ENCODE measurements around the gene SLC2A6. TPM values are rescaled to one million over a fixed set of nuclear protein-coding genes. Genes with fewer than 3 reads are reported as not detected.
"Not testable (repeated sequence)": the region's sequence is repeated elsewhere in the genome, so short reads cannot be mapped to it uniquely, and the experiment has no call there.

The SLC2A6 gene
- total and polyA plus RNA-seq, 2 experiments from 2014 or later, result 7.3 to 10.6 TPM

- Histone ChIP-seq H3K4me3 (no peak overlapping the region), H3K4me2 (no peak overlapping the region), H3K36me3 (replicated peaks; ENCODE audit: insufficient read depth, low read depth) (no peaks in the 10 kb centered on the region), H3K4me1 (ENCODE audit: insufficient read depth) (no peaks in the 10 kb centered on the region), H2AFZ (no peak overlapping the region), H3K79me2 (no peaks in the 10 kb centered on the region), H3K27me3 (no peaks in the 10 kb centered on the region), H4K20me1 (ENCODE audit: insufficient read depth, poor library complexity, severe bottlenecking) (no peaks in the 10 kb centered on the region), H3K9me2 (replicated peaks; ENCODE audit: insufficient read depth) (no peaks in the 10 kb centered on the region), H3K27ac (no peak overlapping the region), H3K9me3 (ENCODE audit: low read depth) (no peaks in the 10 kb centered on the region)
- TF ChIP-seq EZH2phosphoT487 (IDR thresholded peaks at IDR 0.05; ENCODE audit: low read depth, severe bottlenecking, unreplicated experiment) (no peak), CTCF (IDR thresholded peaks at IDR 0.05; ENCODE audit: poor library complexity) (no peak), EZH2 (IDR thresholded peaks at IDR 0.05; ENCODE audit: borderline replicate concordance) (no peak)
- no peak for DNase-seq (ENCODE audit: low spot score)
- 93% methylated on average over 18 of the region's 19 CpGs for WGBS (ENCODE audit: low lambda C conversion rate, missing lambda C conversion rate)
Observed at GRCh38 chr9:133454325-133454724, 24.6 kb downstream of the SLC2A6 start.

GRCh38 chr9:133453651-133454050, 25.2 kb downstream of the SLC2A6 start:
- Histone ChIP-seq H3K79me2 (no peaks in the 10 kb centered on the region), H3K4me1 (ENCODE audit: insufficient read depth) (no peaks in the 10 kb centered on the region), H4K20me1 (ENCODE audit: insufficient read depth, poor library complexity, severe bottlenecking) (no peaks in the 10 kb centered on the region), H3K9me3 (ENCODE audit: low read depth) (no peaks in the 10 kb centered on the region), H3K36me3 (replicated peaks; ENCODE audit: insufficient read depth, low read depth) (no peaks in the 10 kb centered on the region), H3K4me3 (no peak overlapping the region), H3K27ac (no peak overlapping the region), H3K4me2 (no peak overlapping the region), H3K9me2 (replicated peaks; ENCODE audit: insufficient read depth) (no peaks in the 10 kb centered on the region), H2AFZ (no peak overlapping the region), H3K27me3 (no peaks in the 10 kb centered on the region)
- WGBS (ENCODE audit: low lambda C conversion rate, missing lambda C conversion rate), result 80% methylated on average over 11 of the region's 11 CpGs
- no peak for DNase-seq (ENCODE audit: low spot score)
- TF ChIP-seq EZH2phosphoT487 (IDR thresholded peaks at IDR 0.05; ENCODE audit: low read depth, severe bottlenecking, unreplicated experiment) (no peak), EZH2 (IDR thresholded peaks at IDR 0.05; ENCODE audit: borderline replicate concordance) (no peak), CTCF (IDR thresholded peaks at IDR 0.05; ENCODE audit: poor library complexity) (no peak)

GRCh38 chr9:133452562-133452961, 26.3 kb downstream of the SLC2A6 start:
- DNase-seq (ENCODE audit: low spot score), result no peak
- no peak overlapping the region for H3K4me3 ChIP-seq
- no peaks in the 10 kb centered on the region for H3K36me3 ChIP-seq (replicated peaks; ENCODE audit: insufficient read depth, low read depth)
- H3K4me1 ChIP-seq (ENCODE audit: insufficient read depth), result no peaks in the 10 kb centered on the region
- H3K27ac ChIP-seq, result no peak overlapping the region
- H3K9me2 ChIP-seq (replicated peaks; ENCODE audit: insufficient read depth), result no peaks in the 10 kb centered on the region
- no peaks in the 10 kb centered on the region for H4K20me1 ChIP-seq (ENCODE audit: insufficient read depth, poor library complexity, severe bottlenecking)
- H3K27me3 ChIP-seq, result no peaks in the 10 kb centered on the region
- no peaks in the 10 kb centered on the region for H3K79me2 ChIP-seq
- H3K9me3 ChIP-seq (ENCODE audit: low read depth), result no peaks in the 10 kb centered on the region
- H3K4me2 ChIP-seq, result no peak overlapping the region
- WGBS (ENCODE audit: low lambda C conversion rate, missing lambda C conversion rate), result 87% methylated on average over 7 of the region's 7 CpGs
- no peak for TF ChIP-seq EZH2phosphoT487 (IDR thresholded peaks at IDR 0.05; ENCODE audit: low read depth, severe bottlenecking, unreplicated experiment)
- H2AFZ ChIP-seq, result no peak overlapping the region

GRCh38 chr9:133451865-133452264, 27.0 kb downstream of the SLC2A6 start:
- not testable (repeated sequence) for H4K20me1 ChIP-seq (ENCODE audit: insufficient read depth, poor library complexity, severe bottlenecking); H3K36me3 ChIP-seq (replicated peaks; ENCODE audit: insufficient read depth, low read depth); H3K4me3 ChIP-seq; DNase-seq (ENCODE audit: low spot score); H3K4me1 ChIP-seq (ENCODE audit: insufficient read depth); H3K27ac ChIP-seq; H3K9me3 ChIP-seq (ENCODE audit: low read depth); H2AFZ ChIP-seq; H3K9me2 ChIP-seq (replicated peaks; ENCODE audit: insufficient read depth); H3K27me3 ChIP-seq; H3K79me2 ChIP-seq; H3K4me2 ChIP-seq
- WGBS (ENCODE audit: low lambda C conversion rate, missing lambda C conversion rate), result 93% methylated on average over 5 of the region's 5 CpGs
